IPS-NIHi11 (cell line): ENCODE data around the gene WDR73.
"Not testable (repeated sequence)": the region's sequence is repeated elsewhere in the genome, so short reads cannot be mapped to it uniquely, and the experiment has no call there.

Experiments used
- DNase-seq: peaks from one replicate; pipeline ENCODE4 v3.0.0; 2012; ENCODE audit warnings: mixed read lengths, low spot score

Gene WDR73

GRCh38 chr15:84653910-84654688 lies at the start of gene WDR73:
TSS of gene WDR73 (minus strand) at chr15:84654283. CDS start at chr15:84654274, 9 bp downstream.
- DNase-seq = peak; percentile 91

GRCh38 chr15:84703808-84704207 lies 49.7 kb upstream of the WDR73 start:
- no peak for DNase-seq

- no peak for DNase-seq
Observed at GRCh38 chr15:84702961-84703482, 48.9 kb upstream of the WDR73 start.

GRCh38 chr15:84699538-84700191 lies 45.6 kb upstream of the WDR73 start:
- no peak for DNase-seq

GRCh38 chr15:84697236-84697990 lies 43.3 kb upstream of the WDR73 start:
- DNase-seq = no peak

- DNase-seq = no peak
Observed at GRCh38 chr15:84696757-84697156, 42.7 kb upstream of the WDR73 start.

GRCh38 chr15:84690342-84690741 lies 36.3 kb upstream of the WDR73 start:
- no peak for DNase-seq

GRCh38 chr15:84689858-84690257 lies 35.8 kb upstream of the WDR73 start:
- DNase-seq = no peak

GRCh38 chr15:84686446-84686845 lies 32.4 kb upstream of the WDR73 start:
- DNase-seq = not testable (repeated sequence)

GRCh38 chr15:84685304-84685703 lies 31.2 kb upstream of the WDR73 start:
- DNase-seq = no peak

- no peak for DNase-seq
Observed at GRCh38 chr15:84684092-84684491, 30.0 kb upstream of the WDR73 start.

GRCh38 chr15:84681831-84682230 lies 27.7 kb upstream of the WDR73 start:
- no peak for DNase-seq

- no peak for DNase-seq
Observed at GRCh38 chr15:84671211-84671610, 17.1 kb upstream of the WDR73 start.

GRCh38 chr15:84669726-84670125 lies 15.6 kb upstream of the WDR73 start:
- no peak for DNase-seq

GRCh38 chr15:84668221-84668982 lies 14.3 kb upstream of the WDR73 start:
- DNase-seq = no peak

- DNase-seq = no peak
Observed at GRCh38 chr15:84666373-84666772, 12.3 kb upstream of the WDR73 start.

- DNase-seq = no peak
Observed at GRCh38 chr15:84661001-84661400, 6.9 kb upstream of the WDR73 start.

- DNase-seq = peak; percentile 17
Observed at GRCh38 chr15:84659904-84660781, 6.1 kb upstream of the WDR73 start.

- peak; percentile 6 for DNase-seq
Observed at GRCh38 chr15:84658788-84659411, 4.8 kb upstream of the WDR73 start.

GRCh38 chr15:84658080-84658787 lies 4.2 kb upstream of the WDR73 start, which contains the start of gene NMB:
TSS of gene NMB (minus strand) at chr15:84658199. CDS start at chr15:84658152, 47 bp downstream.
- peak; percentile 95 for DNase-seq
